Posterior cingulate gyrus (tissue), 11 donors: ENCODE results near the gene FAM151A.

Experiments
- DNase-seq, 10 donors: peaks; one replicate each; pipeline versions ENCODE4 v3.0.0 to v3.0.0-alpha.2; 2020 to 2021; ENCODE audit warnings: mixed read lengths in 3 of 10
- intact Hi-C: fragments of 100-400 bp; cut with DNase I; formaldehyde crosslinking; loops from one replicate; pipeline ENCODE4 v1.15.1; 2023

The FAM151A gene

DNA sequence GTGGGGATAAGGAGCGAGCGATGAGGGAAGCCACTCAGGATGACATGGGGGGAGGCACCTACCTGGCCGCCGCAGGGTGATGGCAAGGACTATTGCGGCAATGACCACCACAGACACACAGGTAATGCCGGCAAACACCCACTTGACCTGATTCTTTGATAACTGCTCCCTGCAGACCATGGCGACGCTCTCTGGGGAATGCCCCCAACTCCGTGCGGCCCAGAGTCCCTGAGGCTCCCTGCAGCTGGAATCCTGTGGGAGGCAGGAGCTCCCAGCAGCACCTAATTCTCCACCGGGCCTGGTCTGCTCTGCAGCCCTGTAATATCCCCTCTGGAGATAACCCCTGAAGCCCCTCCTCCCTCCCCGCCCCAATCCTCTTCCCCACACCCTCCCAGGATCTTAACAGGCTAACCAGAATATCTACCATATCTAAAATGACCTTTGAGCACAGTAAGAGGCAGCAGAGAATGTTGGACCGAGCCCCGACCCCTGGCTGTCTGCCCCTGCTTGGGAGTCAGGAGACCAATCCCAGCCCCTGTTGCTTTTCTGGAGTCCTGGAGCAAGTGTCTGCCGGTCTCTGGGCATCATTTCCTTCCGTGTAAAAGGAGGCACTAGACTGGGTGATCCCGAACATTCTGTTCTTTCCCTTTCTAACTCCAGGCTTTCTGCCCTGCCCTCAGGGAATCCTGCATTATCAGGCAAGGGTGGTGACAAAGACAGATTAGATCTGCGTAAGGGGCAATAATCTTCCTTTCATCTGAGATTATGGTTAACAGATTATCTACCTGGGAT lies at the start of gene FAM151A:
FAM151A (minus strand) TSS at position 310 of the 792 bp plus-strand sequence; CDS start at position 180, 130 bp downstream.
- intact Hi-C loops = no loop called here
- DNase-seq = no peak

GRCh38 chr1:54671985-54672608 lies 48.8 kb upstream of the FAM151A start:
- intact Hi-C loops = loop anchor here (2.0 kb wide), 1 partner anchor 139 kb away; no protein-coding TSS in a partner anchor
- DNase-seq = peak in 5 of 10 donors; percentile 20 to 74 (median 25)

DNA sequence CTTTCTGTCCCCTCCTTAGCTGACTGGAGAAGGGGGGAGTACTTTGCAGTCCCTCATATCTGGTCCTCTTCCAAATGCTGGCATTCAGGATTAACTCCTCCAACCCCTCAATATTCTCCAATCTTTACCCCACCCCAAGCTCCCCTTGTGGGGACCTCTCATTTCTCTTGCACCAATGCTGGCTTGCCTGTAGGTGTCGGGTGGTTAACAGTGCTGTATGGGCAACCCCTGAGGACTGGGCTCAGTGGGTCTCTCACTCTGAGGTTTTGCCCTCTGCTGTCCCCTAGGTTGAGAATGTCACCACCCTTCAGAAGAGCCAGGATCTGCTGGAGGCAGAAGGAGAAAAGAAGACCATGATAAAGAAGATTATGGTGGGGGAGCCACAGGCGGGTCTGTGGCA lies 45.2 kb upstream of the FAM151A start:
- DNase-seq = no peak
- intact Hi-C loops = no loop called here

GRCh38 chr1:54667797-54668196 lies 44.5 kb upstream of the FAM151A start:
- intact Hi-C loops = no loop called here
- no peak for DNase-seq

DNA sequence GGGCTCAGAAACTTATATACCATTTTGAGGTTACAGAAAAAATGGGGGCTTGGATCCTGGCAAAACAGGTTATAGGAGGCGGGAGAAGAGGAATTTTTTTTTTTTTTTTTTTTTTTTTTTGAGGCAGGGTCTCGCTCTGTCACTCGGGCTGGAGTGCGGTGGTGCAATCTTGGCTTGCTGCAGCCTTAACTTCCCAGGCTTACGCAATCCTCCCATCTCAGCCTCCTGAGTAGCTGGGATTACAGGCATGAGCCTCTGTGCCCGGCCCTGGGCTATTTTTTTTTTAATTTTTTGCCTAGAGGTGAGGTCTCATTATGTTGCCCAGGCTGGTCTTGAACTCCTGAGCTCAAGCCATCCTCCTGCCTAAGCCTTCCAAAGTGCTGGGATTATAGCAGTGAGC lies 43.0 kb upstream of the FAM151A start:
- intact Hi-C loops = no loop called here
- DNase-seq = no peak

GRCh38 chr1:54665852-54666251 lies 42.5 kb upstream of the FAM151A start:
- intact Hi-C loops = no loop called here
- no peak for DNase-seq

DNA sequence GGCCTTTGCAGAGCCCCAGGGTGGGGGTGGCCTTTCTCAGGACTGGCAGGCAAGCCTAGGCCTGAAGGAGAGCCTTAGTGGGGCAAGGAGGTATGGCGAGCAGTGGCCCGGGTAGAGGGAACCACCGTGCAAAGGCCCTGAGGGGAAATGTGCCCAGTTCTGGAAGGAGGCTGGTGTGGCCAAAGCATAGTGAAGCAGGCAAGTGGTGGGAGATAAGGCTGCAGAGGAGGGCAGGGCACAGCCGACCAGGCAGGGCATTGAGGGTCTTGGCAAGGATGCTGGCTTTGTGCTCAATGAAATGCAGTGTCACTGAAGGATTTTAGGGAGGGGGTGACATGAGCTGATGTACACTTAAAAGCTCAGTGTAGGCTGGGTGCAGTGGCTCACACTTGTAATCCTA lies 41.0 kb upstream of the FAM151A start:
- no peak for DNase-seq
- intact Hi-C loops = no loop called here

- intact Hi-C loops = no loop called here
These were observed 40.4 kb upstream of the FAM151A start for GRCh38 chr1:54663725-54664124.

GRCh38 chr1:54658164-54658913 lies 35.0 kb upstream of the FAM151A start:
- DNase-seq = no peak
- intact Hi-C loops = no loop called here

More at GRCh38 chr1:54663725-54664124, 40.4 kb upstream of the FAM151A start:
- no peak for DNase-seq

- intact Hi-C loops = no loop called here
These were observed 29.7 kb upstream of the FAM151A start for GRCh38 chr1:54653036-54653435.

GRCh38 chr1:54652168-54652567 lies 28.8 kb upstream of the FAM151A start:
- no peak for DNase-seq
- intact Hi-C loops = no loop called here

More at GRCh38 chr1:54653036-54653435, 29.7 kb upstream of the FAM151A start:
- DNase-seq = no peak

DNA sequence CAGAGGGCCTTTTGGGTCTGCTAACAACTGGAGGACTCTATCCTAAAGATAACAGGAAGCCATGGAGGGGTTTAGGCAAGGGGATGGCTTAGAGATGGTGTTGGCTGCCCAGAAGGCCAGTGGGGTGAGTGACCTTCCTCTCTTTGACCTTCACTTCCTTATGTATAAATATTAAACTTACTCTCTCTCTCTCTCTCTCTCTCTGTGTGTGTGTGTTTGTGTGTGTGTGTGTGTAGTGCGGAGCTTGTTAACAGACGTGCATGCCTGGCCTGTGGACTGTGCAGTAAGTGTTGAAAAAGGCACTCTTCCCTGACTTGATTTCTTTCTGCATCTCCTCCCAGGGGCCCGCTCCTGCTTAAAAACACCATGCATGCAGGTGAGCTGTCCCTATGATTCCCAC lies 28.3 kb upstream of the FAM151A start:
- no peak for DNase-seq
- intact Hi-C loops = no loop called here

DNA sequence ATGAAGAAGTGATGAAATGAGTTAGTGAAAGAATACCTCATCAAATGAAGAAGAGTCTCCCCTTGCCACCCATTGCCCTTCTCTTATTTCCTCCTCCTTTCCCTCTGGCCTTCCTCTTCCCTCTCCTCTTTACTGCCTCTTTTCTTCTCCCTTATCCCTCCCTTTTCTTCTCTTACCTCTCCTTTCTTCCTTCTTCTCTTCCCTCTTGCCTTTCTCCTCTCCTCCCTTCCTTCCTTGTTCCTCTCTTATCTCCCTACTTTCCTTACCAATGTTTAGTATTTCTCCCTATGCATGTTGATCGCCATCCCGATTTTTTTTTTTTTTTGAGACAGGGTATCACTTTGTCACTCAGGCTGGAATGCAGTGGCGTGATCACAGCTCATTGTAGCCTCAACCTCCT lies 27.1 kb upstream of the FAM151A start:
- DNase-seq = no peak
- intact Hi-C loops = no loop called here

DNA sequence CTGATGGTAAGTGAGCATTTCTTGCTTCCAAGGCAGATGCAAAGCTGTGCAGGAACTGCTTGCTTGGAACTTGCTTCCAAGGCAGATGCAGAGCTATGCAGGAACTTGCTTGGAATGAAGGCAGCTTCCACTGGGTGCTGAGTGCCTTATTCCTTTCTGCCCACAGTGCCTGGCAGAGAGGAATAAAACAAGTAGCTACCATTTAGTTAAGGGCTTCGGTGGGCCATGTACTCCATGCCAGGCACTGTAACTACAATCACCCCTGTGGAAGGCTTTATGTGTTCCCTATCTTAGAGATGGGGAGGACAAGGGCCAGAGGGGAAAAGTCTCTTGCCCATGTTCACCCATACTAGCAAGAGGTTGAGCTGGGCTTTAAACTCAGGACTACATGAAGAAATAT lies 26.6 kb upstream of the FAM151A start:
- no peak for DNase-seq
- intact Hi-C loops = no loop called here

DNA sequence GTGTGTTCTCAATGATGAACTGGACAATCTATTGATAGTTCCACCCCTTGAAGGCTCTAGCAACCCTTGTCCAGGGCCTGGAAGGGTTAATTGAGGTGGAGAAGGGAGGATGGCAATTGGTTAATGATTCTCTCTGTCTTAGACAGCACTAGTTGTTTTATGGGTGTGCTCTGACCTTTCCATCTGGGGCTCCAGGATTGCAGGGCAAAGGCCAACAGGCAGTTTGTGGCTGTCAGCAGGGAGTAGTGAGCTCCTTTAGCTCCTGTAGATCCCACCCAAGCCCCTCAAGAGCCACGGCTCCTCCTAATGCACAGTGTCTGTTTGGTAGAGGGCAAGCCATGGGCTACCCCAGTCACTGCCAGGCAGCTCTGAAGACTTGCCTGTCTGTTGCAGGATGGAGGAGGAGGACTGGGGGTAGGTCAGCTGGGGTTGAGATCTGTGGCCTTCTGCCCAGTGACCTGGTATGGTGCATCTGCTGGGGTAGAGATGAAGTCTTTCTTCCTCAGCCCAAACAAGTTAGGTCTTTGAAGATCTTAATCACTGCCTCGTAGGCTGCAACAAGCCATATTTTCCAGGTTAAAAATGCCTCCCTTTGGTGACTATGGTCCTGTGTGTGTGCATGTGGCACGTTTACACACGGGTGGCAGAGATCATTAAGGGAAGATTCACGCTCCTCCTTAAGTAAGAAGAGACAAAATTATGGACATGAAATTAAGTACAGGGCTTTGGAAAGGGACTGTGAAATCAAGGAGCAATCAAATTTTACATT lies 26.0 kb upstream of the FAM151A start:
- intact Hi-C loops = no loop called here
- DNase-seq = peak in 1 of 10 donors; percentile 13

- DNase-seq = no peak
- intact Hi-C loops = no loop called here
These were observed 22.7 kb upstream of the FAM151A start for GRCh38 chr1:54645806-54646676.

DNA sequence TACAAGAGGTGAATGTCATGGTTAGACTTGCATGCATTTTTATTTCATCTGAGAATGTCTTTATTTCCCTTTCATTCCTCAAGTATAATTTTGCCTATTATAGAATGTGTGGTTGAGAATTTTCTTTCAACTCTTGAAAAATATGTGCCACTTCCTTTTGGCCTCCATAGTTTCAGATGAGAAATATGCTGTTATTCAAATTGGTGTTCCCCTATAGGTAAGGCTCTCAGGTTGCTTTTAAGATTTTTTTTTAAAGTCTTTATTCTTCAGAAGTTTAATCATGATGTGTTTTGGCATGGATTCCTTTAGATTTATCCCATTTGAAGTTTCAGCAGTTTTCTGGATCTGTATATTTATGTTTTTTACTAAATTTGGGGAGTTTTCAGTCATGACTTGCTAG lies 20.4 kb upstream of the FAM151A start:
- no peak for DNase-seq
- intact Hi-C loops = no loop called here

DNA sequence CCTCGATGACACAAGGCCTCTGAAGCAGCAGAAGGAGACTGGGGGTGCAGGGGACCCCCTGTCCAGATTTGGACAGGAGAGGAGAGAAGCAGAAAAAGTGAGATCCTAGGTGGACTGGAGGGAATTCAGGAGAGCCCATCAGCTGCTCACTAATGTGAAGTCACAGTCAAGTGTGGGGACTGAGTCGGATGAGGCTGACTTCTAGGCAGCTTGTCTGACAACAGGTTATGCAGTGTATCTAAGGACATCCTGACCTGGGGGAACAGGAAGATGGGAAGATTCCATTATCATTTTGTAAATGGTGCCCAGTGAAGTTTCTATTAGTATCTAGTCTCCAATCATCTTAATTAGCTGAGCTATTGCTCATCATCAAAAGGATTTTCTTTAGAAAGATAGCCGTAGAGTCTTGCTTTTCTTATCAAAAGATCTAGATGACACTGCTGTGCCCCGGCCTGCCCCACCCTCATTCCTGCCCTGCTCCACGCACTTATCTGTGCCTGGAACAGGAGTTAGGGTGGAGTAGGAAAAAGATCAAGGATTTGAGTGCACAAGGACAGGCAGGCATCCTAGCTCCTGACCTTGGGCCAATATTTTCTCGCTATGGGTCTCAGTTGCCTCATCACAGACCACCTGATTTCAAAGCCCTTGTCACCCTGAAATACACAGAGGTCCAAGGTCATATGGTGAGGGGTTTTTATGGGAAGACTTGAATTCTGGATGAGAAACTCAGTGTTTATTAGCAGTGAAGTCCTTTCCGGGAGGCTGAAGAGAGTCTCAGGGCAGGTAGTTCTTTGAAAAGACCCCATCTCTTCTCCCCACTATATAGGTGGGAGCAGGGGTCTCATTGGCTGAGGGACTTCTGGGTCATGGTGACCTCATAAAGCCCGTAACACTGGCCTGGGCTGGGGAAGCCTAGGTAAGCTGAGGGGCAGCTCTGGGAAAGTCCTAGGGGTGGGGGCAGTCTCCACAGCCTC lies 17.8 kb upstream of the FAM151A start, which contains the start of gene MROH7:
MROH7 (plus strand) TSS at position 924 of the 974 bp plus-strand sequence. CDS start 11,141 bp downstream, outside the sequence.
- no peak for DNase-seq
- intact Hi-C loops = no loop called here
